ENCODE data around the gene FOXP2.
A peak's percentile ranks its signal among the peaks of the same experiment; 100 is the strongest.
"Not testable (repeated sequence)": the region's sequence is repeated elsewhere in the genome, so short reads cannot be mapped to it uniquely, and the experiment has no call there.

FOXP2 gene

GRCh38 chr7:114468844-114469243, 54.2 kb downstream of the FOXP2 start:
- TF ChIP-seq, protein P1, sequence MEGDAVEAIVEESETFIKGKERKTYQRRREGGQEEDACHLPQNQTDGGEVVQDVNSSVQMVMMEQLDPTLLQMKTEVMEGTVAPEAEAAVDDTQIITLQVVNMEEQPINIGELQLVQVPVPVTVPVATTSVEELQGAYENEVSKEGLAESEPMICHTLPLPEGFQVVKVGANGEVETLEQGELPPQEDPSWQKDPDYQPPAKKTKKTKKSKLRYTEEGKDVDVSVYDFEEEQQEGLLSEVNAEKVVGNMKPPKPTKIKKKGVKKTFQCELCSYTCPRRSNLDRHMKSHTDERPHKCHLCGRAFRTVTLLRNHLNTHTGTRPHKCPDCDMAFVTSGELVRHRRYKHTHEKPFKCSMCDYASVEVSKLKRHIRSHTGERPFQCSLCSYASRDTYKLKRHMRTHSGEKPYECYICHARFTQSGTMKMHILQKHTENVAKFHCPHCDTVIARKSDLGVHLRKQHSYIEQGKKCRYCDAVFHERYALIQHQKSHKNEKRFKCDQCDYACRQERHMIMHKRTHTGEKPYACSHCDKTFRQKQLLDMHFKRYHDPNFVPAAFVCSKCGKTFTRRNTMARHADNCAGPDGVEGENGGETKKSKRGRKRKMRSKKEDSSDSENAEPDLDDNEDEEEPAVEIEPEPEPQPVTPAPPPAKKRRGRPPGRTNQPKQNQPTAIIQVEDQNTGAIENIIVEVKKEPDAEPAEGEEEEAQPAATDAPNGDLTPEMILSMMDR (IDR thresholded peaks at IDR 0.05; ENCODE audit: insufficient read depth, low read depth, low read length, missing control alignments) = no peak
- DNase-seq (ENCODE audit: low read depth) = peak; percentile 6
- H3K4me3 ChIP-seq (ENCODE audit: low read length) = no peak overlapping the region

DNA sequence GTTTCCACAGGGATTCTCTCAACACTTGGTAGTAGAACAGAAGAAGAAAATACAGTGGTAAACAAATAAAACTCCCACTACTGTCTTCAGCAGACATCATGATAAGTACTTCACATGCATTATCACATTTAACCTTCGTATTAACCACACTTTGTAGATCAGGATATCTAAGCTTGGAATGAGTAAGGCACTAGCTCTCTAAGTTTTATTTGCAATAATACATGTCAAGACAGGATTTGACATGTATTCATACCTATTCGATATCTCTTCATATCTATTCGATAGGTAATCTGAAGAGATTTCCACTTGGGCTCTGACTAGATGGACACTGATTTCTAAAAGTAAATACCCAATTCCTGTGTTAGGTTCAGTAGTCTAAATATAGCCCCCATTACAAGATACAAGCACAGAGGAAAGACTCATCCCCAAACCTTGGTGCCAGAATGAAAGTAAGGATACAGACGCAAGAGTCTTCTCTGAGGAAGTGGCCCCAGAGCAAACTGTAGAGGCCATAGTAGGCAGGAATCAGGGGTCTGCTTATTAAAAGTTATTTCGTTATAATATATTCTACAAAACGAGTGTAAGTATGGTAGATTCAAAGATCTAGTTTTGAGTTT, 58.4 kb downstream of the FOXP2 start:
- TF ChIP-seq, protein P1 (IDR thresholded peaks at IDR 0.05; ENCODE audit: insufficient read depth, low read depth, low read length, missing control alignments) = no peak
- DNase-seq (ENCODE audit: low read depth) = peak; percentile 17
- no peak overlapping the region for H3K4me3 ChIP-seq (ENCODE audit: low read length)

DNA sequence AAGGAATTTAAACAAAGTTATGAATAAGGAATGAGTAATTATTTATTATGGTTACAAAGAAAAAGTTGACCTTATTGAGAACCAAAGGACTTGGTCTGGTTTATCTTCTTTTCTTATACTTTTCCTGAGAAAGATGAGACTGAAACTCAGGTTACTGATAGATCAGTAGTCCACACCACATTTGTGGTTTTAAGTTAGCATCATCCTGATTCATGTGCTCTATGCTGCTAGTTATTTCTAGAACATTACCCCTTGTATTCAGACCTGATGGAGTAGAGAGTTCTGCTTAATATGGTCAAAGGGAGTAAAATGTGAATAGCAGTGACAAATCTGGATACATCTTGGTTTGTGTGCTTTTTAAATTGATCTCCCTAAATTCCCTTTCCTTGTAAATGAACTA, 63.8 kb downstream of the FOXP2 start:
- H3K4me3 ChIP-seq (ENCODE audit: low read length) = no peak overlapping the region
- TF ChIP-seq, protein P1 (IDR thresholded peaks at IDR 0.05; ENCODE audit: insufficient read depth, low read depth, low read length, missing control alignments) = no peak
- no peak for DNase-seq (ENCODE audit: low read depth)

DNA sequence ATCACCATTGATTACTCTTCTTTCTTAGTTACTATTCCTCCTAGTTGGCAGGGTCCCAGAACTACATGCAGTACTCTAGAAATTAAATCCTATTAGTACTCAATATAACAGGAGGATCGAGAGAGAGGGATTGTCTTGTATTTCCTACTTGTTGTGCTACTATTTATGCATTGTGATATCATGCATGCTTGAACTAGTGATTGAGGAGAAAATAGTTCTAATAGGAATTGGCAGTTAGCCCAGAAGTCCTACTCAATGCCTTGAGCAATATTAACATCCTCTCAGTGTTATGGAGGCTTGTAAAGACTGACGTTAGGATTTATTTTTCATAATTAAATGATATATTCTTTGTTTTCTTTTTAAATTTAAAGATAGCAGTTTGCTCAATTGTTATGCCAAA, 67.4 kb downstream of the FOXP2 start:
- TF ChIP-seq, protein P1 (IDR thresholded peaks at IDR 0.05; ENCODE audit: insufficient read depth, low read depth, low read length, missing control alignments) = no peak
- H3K4me3 ChIP-seq (ENCODE audit: low read length) = no peak overlapping the region
- DNase-seq (ENCODE audit: low read depth) = peak; percentile 82

- TF ChIP-seq, protein P1 (IDR thresholded peaks at IDR 0.05; ENCODE audit: insufficient read depth, low read depth, low read length, missing control alignments) = no peak
- H3K4me3 ChIP-seq (ENCODE audit: low read length) = no peak overlapping the region
- DNase-seq (ENCODE audit: low read depth) = no peak
Observed at GRCh38 chr7:114484226-114484625, 69.6 kb downstream of the FOXP2 start.

- DNase-seq (ENCODE audit: low read depth) = no peak
- TF ChIP-seq, protein P1 (IDR thresholded peaks at IDR 0.05; ENCODE audit: insufficient read depth, low read depth, low read length, missing control alignments) = no peak
- H3K4me3 ChIP-seq (ENCODE audit: low read length) = no peak overlapping the region
Observed at GRCh38 chr7:114487174-114487573, 72.6 kb downstream of the FOXP2 start.

- TF ChIP-seq, protein P1 (IDR thresholded peaks at IDR 0.05; ENCODE audit: insufficient read depth, low read depth, low read length, missing control alignments) = no peak
- no peak for DNase-seq (ENCODE audit: low read depth)
- no peak overlapping the region for H3K4me3 ChIP-seq (ENCODE audit: low read length)
Observed at GRCh38 chr7:114488696-114489095, 74.1 kb downstream of the FOXP2 start.

DNA sequence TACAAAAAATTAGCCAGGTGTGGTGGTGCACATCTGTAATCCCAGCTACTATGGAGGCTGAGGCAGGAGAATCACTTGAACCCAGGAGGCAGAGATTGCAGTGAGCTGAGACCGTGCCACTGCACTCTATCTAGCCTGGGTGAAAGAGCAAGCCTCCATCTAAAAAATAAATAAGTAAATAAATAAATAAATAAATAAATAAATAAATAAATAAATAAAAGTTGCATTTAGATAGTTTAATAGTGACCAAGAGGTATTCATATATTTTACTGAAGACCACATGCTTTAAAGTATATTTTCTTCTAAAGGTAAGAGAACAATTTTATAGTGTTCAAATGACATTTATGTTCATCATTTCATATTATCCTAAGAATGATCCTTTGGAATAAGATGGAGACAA, 82.9 kb downstream of the FOXP2 start:
- not testable (repeated sequence) for H3K4me3 ChIP-seq (ENCODE audit: low read length); DNase-seq (ENCODE audit: low read depth)
